ENCODE measurements around the gene SPATS2L.

SPATS2L gene

GRCh38 chr2:200307724-200308545 lies 1.4 kb downstream of the SPATS2L start:
- TF ChIP-seq CTCF (IDR thresholded peaks at IDR 0.05; ENCODE audit: control insufficient read depth, insufficient read depth, low read depth, low read length, missing control alignments) = no peak
- H3K4me3 ChIP-seq (ENCODE audit: control insufficient read depth, low read depth, low read length) = peak overlapping the region; percentile 75
- no peak for DNase-seq (ENCODE audit: low read depth)

- DNase-seq (ENCODE audit: low read depth) = no peak
- peak overlapping the region; percentile 75 for H3K4me3 ChIP-seq (ENCODE audit: control insufficient read depth, low read depth, low read length)
These were observed 2.2 kb downstream of the SPATS2L start for GRCh38 chr2:200308546-200309295.

GRCh38 chr2:200309296-200310049 lies 3.0 kb downstream of the SPATS2L start:
- DNase-seq (ENCODE audit: low read depth) = no peak
- no peak overlapping the region for H3K4me3 ChIP-seq (ENCODE audit: control insufficient read depth, low read depth, low read length)
- TF ChIP-seq CTCF (IDR thresholded peaks at IDR 0.05; ENCODE audit: control insufficient read depth, insufficient read depth, low read depth, low read length, missing control alignments) = no peak

More at GRCh38 chr2:200308546-200309295, 2.2 kb downstream of the SPATS2L start:
- peak; percentile 20 for TF ChIP-seq CTCF (IDR thresholded peaks at IDR 0.05; ENCODE audit: control insufficient read depth, insufficient read depth, low read depth, low read length, missing control alignments)

GRCh38 chr2:200310545-200310971 lies 4.1 kb downstream of the SPATS2L start:
- no peak overlapping the region for H3K4me3 ChIP-seq (ENCODE audit: control insufficient read depth, low read depth, low read length)
- no peak for DNase-seq (ENCODE audit: low read depth)

GRCh38 chr2:200311139-200311538 lies 4.6 kb downstream of the SPATS2L start:
- DNase-seq (ENCODE audit: low read depth) = no peak
- H3K4me3 ChIP-seq (ENCODE audit: control insufficient read depth, low read depth, low read length) = no peak overlapping the region
- no peak for TF ChIP-seq CTCF (IDR thresholded peaks at IDR 0.05; ENCODE audit: control insufficient read depth, insufficient read depth, low read depth, low read length, missing control alignments)

More at GRCh38 chr2:200310545-200310971, 4.1 kb downstream of the SPATS2L start:
- TF ChIP-seq CTCF (IDR thresholded peaks at IDR 0.05; ENCODE audit: control insufficient read depth, insufficient read depth, low read depth, low read length, missing control alignments) = no peak

GRCh38 chr2:200314976-200315567 lies 8.6 kb downstream of the SPATS2L start:
- TF ChIP-seq CTCF (IDR thresholded peaks at IDR 0.05; ENCODE audit: control insufficient read depth, insufficient read depth, low read depth, low read length, missing control alignments) = no peak
- H3K4me3 ChIP-seq (ENCODE audit: control insufficient read depth, low read depth, low read length) = no peak overlapping the region
- no peak for DNase-seq (ENCODE audit: low read depth)
